Cortex of kidney (tissue), 1 donor: Measurements from ENCODE around the gene TMEM132E.

ENCODE experiments used
- DNase-seq: peaks from one replicate; lab custom pipeline; 2025; lab: John Stamatoyannopoulos, UW

TMEM132E gene

GRCh38 chr17:34606763-34607162 lies 27.4 kb downstream of the TMEM132E start:
- no peak for DNase-seq

- no peak for DNase-seq
Measured at GRCh38 chr17:34607917-34608316, 28.5 kb downstream of the TMEM132E start.

- no peak for DNase-seq
Measured at GRCh38 chr17:34609210-34609609, 29.8 kb downstream of the TMEM132E start.

- DNase-seq: no peak
Measured at GRCh38 chr17:34610039-34610438, 30.7 kb downstream of the TMEM132E start.

GRCh38 chr17:34610506-34610905 lies 31.1 kb downstream of the TMEM132E start:
- no peak for DNase-seq

GRCh38 chr17:34613064-34614019 lies 34.0 kb downstream of the TMEM132E start:
- no peak for DNase-seq

- DNase-seq: no peak
Measured at GRCh38 chr17:34614698-34615097, 35.3 kb downstream of the TMEM132E start.

- DNase-seq: no peak
Measured at GRCh38 chr17:34615326-34615725, 35.9 kb downstream of the TMEM132E start.

- no peak for DNase-seq
Measured at GRCh38 chr17:34616148-34616547, 36.8 kb downstream of the TMEM132E start.

- DNase-seq: no peak
Measured at GRCh38 chr17:34617398-34617797, 38.0 kb downstream of the TMEM132E start.

- no peak for DNase-seq
Measured at GRCh38 chr17:34619687-34620217, 40.4 kb downstream of the TMEM132E start.

- no peak for DNase-seq
Measured at GRCh38 chr17:34620458-34620857, 41.1 kb downstream of the TMEM132E start.

- no peak for DNase-seq
Measured at GRCh38 chr17:34622862-34623623, 43.7 kb downstream of the TMEM132E start.

- no peak for DNase-seq
Measured at GRCh38 chr17:34623856-34624766, 44.7 kb downstream of the TMEM132E start.

- no peak for DNase-seq
Measured at GRCh38 chr17:34624767-34625383, 45.5 kb downstream of the TMEM132E start.

- DNase-seq: no peak
Measured at GRCh38 chr17:34626121-34626681, 46.8 kb downstream of the TMEM132E start.

- no peak for DNase-seq
Measured at GRCh38 chr17:34628879-34629278, 49.5 kb downstream of the TMEM132E start.

- no peak for DNase-seq
Measured at GRCh38 chr17:34633351-34633750, 54.0 kb downstream of the TMEM132E start.

GRCh38 chr17:34633760-34634159 lies 54.4 kb downstream of the TMEM132E start:
- DNase-seq: no peak

- no peak for DNase-seq
Measured at GRCh38 chr17:34634551-34635160, 55.3 kb downstream of the TMEM132E start.
